Neuronal stem cell (in vitro differentiated cells): Measurements from ENCODE around the gene DCLRE1A.

Experiments
- DNase-seq: peaks from one replicate; pipeline ENCODE4 v3.0.0-alpha.2; 2013; ENCODE audit warnings: low spot score
- H2AFZ ChIP-seq: one replicate; pipeline ENCODE4 v1.6.1; 2013; ENCODE audit warnings: mild to moderate bottlenecking, low read length, inconsistent platforms
- H2AK5ac ChIP-seq: 2 replicates; pipeline ENCODE4 v1.6.1; 2013; ENCODE audit warnings: low read depth, mild to moderate bottlenecking, inconsistent platforms, low read length, moderate library complexity, mixed read lengths
- H2BK120ac ChIP-seq: 2 replicates; pipeline ENCODE4 v1.6.1; 2013; ENCODE audit warnings: low read depth, mild to moderate bottlenecking, inconsistent platforms, low read length, moderate library complexity, mixed read lengths
- H2BK12ac ChIP-seq: one replicate; pipeline ENCODE4 v1.6.1; 2013; ENCODE audit warnings: low read length, inconsistent platforms
- H2BK15ac ChIP-seq: 2 replicates; pipeline ENCODE4 v1.6.1; 2013; ENCODE audit warnings: mild to moderate bottlenecking, low read length, inconsistent platforms, mixed read lengths
- H2BK5ac ChIP-seq: one replicate; pipeline ENCODE4 v1.6.1; 2013; ENCODE audit warnings: inconsistent platforms, mild to moderate bottlenecking, low read length, moderate library complexity
- H3K14ac ChIP-seq: one replicate; pipeline ENCODE4 v1.6.1; 2013; ENCODE audit warnings: low read length, inconsistent platforms
- H3K18ac ChIP-seq: 2 replicates; pipeline ENCODE4 v1.6.1; 2013; ENCODE audit warnings: low read length, inconsistent platforms
- H3K23ac ChIP-seq: 2 replicates; pipeline ENCODE4 v1.6.1; 2013; ENCODE audit warnings: low read depth, mild to moderate bottlenecking, mixed read lengths, low read length, inconsistent platforms; ENCODE audit not compliant: poor library complexity
- H3K27ac ChIP-seq: replicated peaks from 3 replicates; pipeline ENCODE4 v1.5.1; 2013; ENCODE audit warnings: low read length, inconsistent platforms
- H3K27me3 ChIP-seq, 3 experiments: 2 replicates each; pipeline ENCODE4 v1.6.1; 2013; ENCODE audit warnings: low read length in 3 of 3, mild to moderate bottlenecking in 2 of 3, inconsistent platforms in 1 of 3, low read depth in 1 of 3, mixed read lengths in 1 of 3, moderate library complexity in 1 of 3; ENCODE audit not compliant: control insufficient read depth in 3 of 3, insufficient read depth in 3 of 3
- H3K36me3 ChIP-seq, 2 donors: replicated peaks in 1 of 2; 2 replicates each; pipeline ENCODE4 v1.6.1; 2013; ENCODE audit warnings: low read length in 2 of 2; ENCODE audit not compliant: control insufficient read depth in 2 of 2, insufficient read depth in 2 of 2
- H3K4ac ChIP-seq: 2 replicates; pipeline ENCODE4 v1.6.1; 2013; ENCODE audit warnings: inconsistent platforms, mild to moderate bottlenecking, low read length, moderate library complexity
- H3K4me1 ChIP-seq, 2 donors: 1 replicate in 1 of 2; 2 replicates in 1 of 2; pipeline ENCODE4 v1.6.1; 2013; ENCODE audit warnings: low read length in 2 of 2, low read depth in 1 of 2; ENCODE audit not compliant: control insufficient read depth in 2 of 2, insufficient read depth in 1 of 2
- H3K4me2 ChIP-seq: one replicate; pipeline ENCODE4 v1.6.1; 2013; ENCODE audit warnings: mild to moderate bottlenecking, low read length, inconsistent platforms; ENCODE audit not compliant: insufficient read depth, poor library complexity, severe bottlenecking
- H3K4me3 ChIP-seq, 2 donors: 2 replicates each; pipeline ENCODE4 v1.5.1; 2013; ENCODE audit warnings: low read length in 2 of 2, mild to moderate bottlenecking in 2 of 2, inconsistent platforms in 1 of 2, moderate library complexity in 1 of 2
- H3K79me1 ChIP-seq: one replicate; pipeline ENCODE4 v1.6.1; 2013; ENCODE audit warnings: low read depth, mild to moderate bottlenecking, inconsistent platforms, low read length, moderate library complexity
- H3K9ac ChIP-seq: one replicate; pipeline ENCODE4 v1.6.1; 2013; ENCODE audit warnings: mild to moderate bottlenecking, low read depth, low read length, inconsistent platforms; ENCODE audit not compliant: poor library complexity
- H3K9me3 ChIP-seq, 2 donors: replicated peaks in 1 of 2; 2 replicates each; pipeline versions ENCODE3 to v1.6.1; 2013; ENCODE audit warnings: low read length in 2 of 2, mild to moderate bottlenecking in 2 of 2, inconsistent platforms in 1 of 2, low read depth in 1 of 2, mixed read lengths in 1 of 2, moderate library complexity in 1 of 2; ENCODE audit not compliant: control insufficient read depth in 2 of 2, insufficient read depth in 1 of 2
- H4K8ac ChIP-seq: one replicate; pipeline ENCODE4 v1.6.1; 2013; ENCODE audit warnings: low read depth, mild to moderate bottlenecking, inconsistent platforms, low read length, moderate library complexity
- H4K91ac ChIP-seq: one replicate; pipeline ENCODE4 v1.6.1; 2013; ENCODE audit warnings: low read length, low read depth, mild to moderate bottlenecking, inconsistent platforms; ENCODE audit not compliant: poor library complexity
- WGBS, 2 donors: extraction: QIAGEN DNeasy Blood & Tissue Kit; methylation state at CpG; one replicate each; pipeline ENCODE4 v1.1.7; 2013; ENCODE audit warnings: missing lambda C conversion rate in 2 of 2, mixed read lengths in 1 of 2; ENCODE audit not compliant: insufficient read length in 2 of 2, insufficient replicate concordance in 1 of 2; ENCODE audit errors: extremely low coverage in 2 of 2; 5-methylcytosine and 5-hydroxymethylcytosine counted together

DCLRE1A gene

DNA sequence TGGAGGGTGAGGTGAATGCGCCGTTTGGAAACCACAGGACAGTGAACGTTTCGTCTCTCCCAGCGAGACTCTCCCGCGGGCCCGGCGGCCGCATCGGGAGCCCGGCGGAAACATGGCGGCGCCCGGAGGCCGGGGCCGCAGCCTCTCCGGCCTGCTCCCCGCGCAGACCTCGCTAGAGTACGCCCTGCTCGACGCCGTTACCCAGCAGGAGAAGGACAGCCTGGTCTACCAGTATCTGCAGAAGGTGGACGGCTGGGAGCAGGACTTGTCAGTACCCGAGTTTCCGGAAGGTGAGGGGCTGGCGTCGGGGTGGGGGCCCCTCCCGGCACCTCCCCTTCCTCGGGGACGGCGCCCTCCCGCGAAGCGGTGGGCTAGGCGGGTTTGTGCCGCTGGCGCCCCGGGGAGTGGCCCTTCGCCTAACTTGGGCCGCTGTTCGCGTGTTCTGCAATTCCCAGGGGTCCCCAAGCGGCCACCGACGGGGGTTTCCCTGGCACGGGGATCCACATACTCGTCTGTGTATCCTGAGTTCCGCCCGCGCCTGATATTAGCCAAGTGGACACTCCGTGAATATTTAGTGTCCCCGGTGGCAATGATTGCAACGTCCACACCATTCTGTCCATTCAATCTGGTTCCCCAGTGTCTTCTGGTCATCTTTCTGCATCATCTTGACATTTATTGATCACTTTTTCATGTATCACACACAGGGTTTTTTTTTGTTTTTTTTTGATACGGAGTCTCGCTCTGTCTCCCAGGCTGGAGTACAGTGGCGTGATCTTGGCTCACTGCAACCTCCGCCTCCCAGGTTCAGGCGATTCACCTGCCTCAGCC is 1.1 kb upstream of the DCLRE1A start:
- Histone ChIP-seq H2BK12ac (no peak overlapping the region), H4K91ac (peak overlapping the region; percentile 99)
- no CpG with 5 or more reads among the region's 62 CpGs for WGBS, 2 donors

DNA sequence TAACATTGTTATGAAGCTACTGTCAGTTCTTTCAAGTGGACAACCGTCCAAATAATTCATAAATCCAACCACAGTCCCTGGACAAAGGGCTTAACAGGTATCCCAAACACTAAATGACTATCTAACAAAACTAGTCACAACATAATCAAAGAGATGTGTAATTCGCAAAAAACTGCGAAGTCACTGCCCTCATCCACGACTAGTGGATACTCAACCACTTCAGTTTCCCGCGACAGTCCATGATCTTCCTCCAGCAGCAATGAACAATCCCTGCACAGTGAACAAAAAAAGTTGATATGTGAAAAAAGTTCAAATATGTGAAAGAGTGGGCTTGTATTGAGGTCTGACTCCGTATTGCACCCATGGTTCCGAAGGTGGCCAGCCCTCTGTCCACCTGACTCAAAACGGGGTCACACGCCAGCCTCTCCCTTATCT is 287 bp downstream of the DCLRE1A start:
- H2BK12ac ChIP-seq: no peak overlapping the region
- H3K36me3 ChIP-seq: peaks cover 4 to 41% of the 10 kb centered on the region in 2 donors
- no CpG with 5 or more reads among the region's 10 CpGs for WGBS, 2 donors
- no peak overlapping the region for H3K14ac ChIP-seq
- peak overlapping the region; percentile 67 to 99 for H3K4me3 ChIP-seq
- no peak overlapping the region for H3K4ac ChIP-seq
- H2BK15ac ChIP-seq: no peak overlapping the region
- no peak overlapping the region for H2AK5ac ChIP-seq
- H3K4me2 ChIP-seq: peak overlapping the region; percentile 59
- peak overlapping the region; percentile 96 for H2BK5ac ChIP-seq
- no peaks in the 10 kb centered on the region for H3K9me3 ChIP-seq
- peak overlapping the region; percentile 20 for H3K18ac ChIP-seq
- peaks cover 8 to 16% of the 10 kb centered on the region in 2 donors for H3K4me1 ChIP-seq
- peak overlapping the region; percentile 13 for H3K27ac ChIP-seq
- H3K27me3 ChIP-seq: no peaks in the 10 kb centered on the region
- no peak overlapping the region for H2BK120ac ChIP-seq
- no peak overlapping the region for H4K91ac ChIP-seq
- DNase-seq: peak; percentile 14
- H4K8ac ChIP-seq: no peak overlapping the region
- peak overlapping the region; percentile 94 for H2AFZ ChIP-seq
- H3K79me1 ChIP-seq: peaks cover 3% of the 10 kb centered on the region
- H3K23ac ChIP-seq: no peak overlapping the region
- H3K9ac ChIP-seq: peak overlapping the region; percentile 72

More for the DNA sequence above, 1.1 kb upstream of the DCLRE1A start:
- Histone ChIP-seq H3K18ac (peak overlapping the region; percentile 99), H3K36me3 (peaks cover 7 to 41% of the 10 kb centered on the region in 2 donors), H2BK5ac (peak overlapping the region; percentile 96), H2BK15ac (no peak overlapping the region), H3K14ac (no peak overlapping the region), H3K79me1 (peaks cover 3% of the 10 kb centered on the region), H4K8ac (peak overlapping the region; percentile 93), H3K27me3 (no peaks in the 10 kb centered on the region), H3K27ac (peak overlapping the region; percentile 82), H3K4me3 (peak overlapping the region; percentile 67 to 99), H2BK120ac (peak overlapping the region; percentile 64), H3K4ac (no peak overlapping the region), H2AK5ac (peak overlapping the region; percentile 76), H3K4me2 (peak overlapping the region; percentile 67), H3K9me3 (peaks cover 0 to 7% of the 10 kb centered on the region in 2 donors), H3K23ac (peak overlapping the region; percentile 66), H3K4me1 (peaks cover 8 to 16% of the 10 kb centered on the region in 2 donors), H2AFZ (peak overlapping the region; percentile 94), H3K9ac (peak overlapping the region; percentile 100)
- no peak for DNase-seq

DNA sequence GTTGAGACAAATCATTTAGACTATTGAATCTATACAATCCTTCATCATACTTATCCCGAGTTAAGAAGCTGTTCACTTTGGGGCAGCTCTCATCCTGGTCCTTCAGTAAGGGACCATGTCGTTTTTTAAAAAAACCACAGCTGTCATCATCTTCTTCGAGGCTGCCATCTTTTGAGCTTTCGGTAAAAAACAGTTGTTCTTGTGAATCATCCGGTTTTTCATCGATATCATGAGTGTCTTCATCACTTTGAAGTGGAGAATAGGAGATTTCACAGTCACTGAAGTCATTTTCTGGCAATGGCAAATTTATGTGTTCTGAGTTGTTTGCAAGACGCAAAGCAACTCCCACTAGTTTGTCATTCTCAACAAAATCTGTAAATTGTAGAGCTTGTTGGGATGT is 3.9 kb downstream of the DCLRE1A start:
- H3K9ac ChIP-seq: no peak overlapping the region

GRCh38 chr10:113849140-113849803 is 4.6 kb downstream of the DCLRE1A start:
- Histone ChIP-seq H4K8ac (no peak overlapping the region), H3K18ac (no peak overlapping the region), H3K4ac (no peak overlapping the region), H4K91ac (no peak overlapping the region), H3K27me3 (no peaks in the 10 kb centered on the region), H3K9me3 (no peaks in the 10 kb centered on the region), H2BK5ac (no peak overlapping the region), H3K36me3 (peaks cover 5 to 67% of the 10 kb centered on the region in 2 donors), H2BK15ac (no peak overlapping the region), H3K23ac (no peak overlapping the region), H2BK120ac (no peak overlapping the region), H3K27ac (no peak overlapping the region), H3K14ac (no peak overlapping the region), H3K9ac (no peak overlapping the region), H2BK12ac (no peak overlapping the region), H3K79me1 (no peaks in the 10 kb centered on the region), H3K4me2 (no peak overlapping the region), H2AK5ac (no peak overlapping the region), H3K4me1 (peaks cover 6 to 9% of the 10 kb centered on the region in 2 donors), H2AFZ (no peak overlapping the region), H3K4me3 (no peak overlapping the region)
- WGBS, 2 donors: no CpG with 5 or more reads among the region's 5 CpGs
- no peak for DNase-seq

More for the DNA sequence above, 3.9 kb downstream of the DCLRE1A start:
- WGBS, 2 donors: no CpG with 5 or more reads among the region's 7 CpGs
- Histone ChIP-seq H3K14ac (no peak overlapping the region), H3K4me3 (no peak overlapping the region), H4K91ac (no peak overlapping the region), H3K18ac (no peak overlapping the region), H2BK120ac (no peak overlapping the region), H2BK15ac (no peak overlapping the region), H4K8ac (no peak overlapping the region), H2AK5ac (no peak overlapping the region), H3K27ac (no peak overlapping the region), H2BK12ac (no peak overlapping the region), H3K23ac (no peak overlapping the region), H2BK5ac (no peak overlapping the region), H3K4ac (no peak overlapping the region), H3K79me1 (no peaks in the 10 kb centered on the region), H3K36me3 (peaks cover 5 to 61% of the 10 kb centered on the region in 2 donors), H3K4me2 (no peak overlapping the region), H3K4me1 (peaks cover 6 to 8% of the 10 kb centered on the region in 2 donors), H3K9me3 (no peaks in the 10 kb centered on the region), H3K27me3 (no peaks in the 10 kb centered on the region), H2AFZ (no peak overlapping the region)
- no peak for DNase-seq
